Left ventricle myocardium inferior (tissue), 1 donor: ENCODE measurements around the gene CPNE7. TPM values are rescaled to one million over a fixed set of nuclear protein-coding genes. Genes with fewer than 3 reads are reported as not detected.
A peak's percentile ranks its signal among the peaks of the same experiment; 100 is the strongest.

Experiments
- DNase-seq: peaks from one replicate; pipeline ENCODE4 v3.0.0-alpha.2; 2020
- H3K27ac ChIP-seq: fragments of 200-600 bp; replicated peaks from 2 replicates; pipeline ENCODE4 v1.8.0; 2021
- H3K27me3 ChIP-seq: fragments of 200-600 bp; 2 replicates; pipeline ENCODE4 v1.8.0; 2021; ENCODE audit warnings: low read depth
- H3K36me3 ChIP-seq: fragments of 200-600 bp; 2 replicates; pipeline ENCODE4 v1.8.0; 2021
- H3K4me1 ChIP-seq: fragments of 200-600 bp; 2 replicates; pipeline ENCODE4 v1.8.0; 2021
- H3K4me3 ChIP-seq: fragments of 200-600 bp; 2 replicates; pipeline ENCODE4 v1.8.0; 2021; ENCODE audit warnings: mild to moderate bottlenecking, moderate library complexity
- H3K9me3 ChIP-seq: fragments of 200-600 bp; replicated peaks from 2 replicates; pipeline ENCODE4 v1.8.0; 2021
- CTCF ChIP-seq: fragments of 200-600 bp; IDR thresholded peaks from 2 replicates; pipeline ENCODE4 v1.8.0; 2021; ENCODE audit warnings: antibody characterized with exemption, mild to moderate bottlenecking, borderline replicate concordance
- intact Hi-C: fragments of 100-400 bp; cut with micrococcal nuclease; formaldehyde crosslinking; loops from one replicate; pipeline ENCODE4 v1.11.0; 2022
- total RNA-seq: library from RNA; stranded (reverse); fragmentation: NEBNext Ultra II Directional; extraction: Animal tissue kit (Norgen Biotek cat#: 25700); gene quantifications from one replicate; pipeline ENCODE4 v1.2.1, GENCODE V29; 2021
- donor health status: DM: no; HTN: yes; CAD: no; lungs with severe emphysema.

The CPNE7 gene
- total RNA-seq, 1 donor from 2014 or later: not detected

GRCh38 chr16:89621136-89621697 lies 45.7 kb downstream of the CPNE7 start:
- H3K27me3 ChIP-seq: peaks cover 75% of the 10 kb centered on the region
- H3K27ac ChIP-seq: no peak overlapping the region
- no peaks in the 10 kb centered on the region for H3K9me3 ChIP-seq
- H3K4me1 ChIP-seq: peaks cover 17% of the 10 kb centered on the region
- intact Hi-C loops: no loop called here
- TF ChIP-seq CTCF: no peak
- no peak for DNase-seq
- no peaks in the 10 kb centered on the region for H3K36me3 ChIP-seq
- no peak overlapping the region for H3K4me3 ChIP-seq

- no peaks in the 10 kb centered on the region for H3K9me3 ChIP-seq
- H3K27me3 ChIP-seq: peaks cover 80% of the 10 kb centered on the region
- TF ChIP-seq CTCF: no peak
- no peak for DNase-seq
- peaks cover 10% of the 10 kb centered on the region for H3K4me1 ChIP-seq
- intact Hi-C loops: no loop called here
- no peak overlapping the region for H3K4me3 ChIP-seq
- H3K27ac ChIP-seq: no peak overlapping the region
- no peaks in the 10 kb centered on the region for H3K36me3 ChIP-seq
These were observed 46.3 kb downstream of the CPNE7 start for GRCh38 chr16:89621698-89622409.

- no peak for DNase-seq
- H3K4me1 ChIP-seq: peaks cover 7% of the 10 kb centered on the region
- no peak for TF ChIP-seq CTCF
- peak overlapping the region; percentile 32 for H3K27ac ChIP-seq
- H3K36me3 ChIP-seq: no peaks in the 10 kb centered on the region
- intact Hi-C loops: no loop called here
- peaks cover 67% of the 10 kb centered on the region for H3K27me3 ChIP-seq
- H3K9me3 ChIP-seq: no peaks in the 10 kb centered on the region
- no peak overlapping the region for H3K4me3 ChIP-seq
These were observed 48.1 kb downstream of the CPNE7 start for GRCh38 chr16:89623511-89624261.

GRCh38 chr16:89624777-89625761 lies 49.5 kb downstream of the CPNE7 start:
- no peaks in the 10 kb centered on the region for H3K36me3 ChIP-seq
- intact Hi-C loops: no loop called here
- no peaks in the 10 kb centered on the region for H3K9me3 ChIP-seq
- no peak overlapping the region for H3K4me3 ChIP-seq
- H3K4me1 ChIP-seq: peaks cover 7% of the 10 kb centered on the region
- TF ChIP-seq CTCF: no peak
- no peak overlapping the region for H3K27ac ChIP-seq
- DNase-seq: no peak
- H3K27me3 ChIP-seq: peaks cover 62% of the 10 kb centered on the region
